Stimulated activated CD8-positive, alpha-beta memory T cell treated with anti-CD3 and anti-CD28 coated beads, Interleukin-12 subunit alpha, Interleukin-12 subunit beta, amount 100 ng/mL, for 24 hours (primary cell): ENCODE measurements around the gene SLC12A5.

ENCODE experiments used
- DNase-seq: peaks from one replicate; pipeline ENCODE4 v3.0.0-alpha.2; 2020; ENCODE audit errors: extremely low read depth

The SLC12A5 gene

GRCh38 chr20:46006022-46006705, 22.9 kb upstream of the SLC12A5 start:
- no peak for DNase-seq

- no peak for DNase-seq
Measured at GRCh38 chr20:46006964-46007363, 22.1 kb upstream of the SLC12A5 start.

DNA sequence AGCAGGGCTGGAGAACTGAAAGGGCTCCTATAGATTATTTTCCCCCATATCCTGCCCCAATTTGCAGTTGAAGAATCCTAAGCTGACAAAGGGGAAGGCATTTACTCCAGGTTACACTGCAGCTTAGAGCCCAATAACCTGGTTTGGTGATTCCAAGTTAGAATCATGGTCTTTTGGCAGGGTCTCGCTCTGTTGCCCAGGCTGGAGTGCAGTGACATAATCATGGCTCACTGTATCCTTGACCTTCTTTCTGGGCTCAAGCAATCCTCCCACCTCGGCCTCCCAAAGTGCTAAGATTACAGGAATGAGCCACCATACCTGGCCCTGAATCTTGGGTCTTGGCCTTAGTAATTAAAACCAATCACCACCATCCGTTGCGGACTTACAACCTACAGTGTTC, 21.3 kb upstream of the SLC12A5 start:
- DNase-seq, result no peak

GRCh38 chr20:46009816-46010215, 19.2 kb upstream of the SLC12A5 start:
- no peak for DNase-seq

DNA sequence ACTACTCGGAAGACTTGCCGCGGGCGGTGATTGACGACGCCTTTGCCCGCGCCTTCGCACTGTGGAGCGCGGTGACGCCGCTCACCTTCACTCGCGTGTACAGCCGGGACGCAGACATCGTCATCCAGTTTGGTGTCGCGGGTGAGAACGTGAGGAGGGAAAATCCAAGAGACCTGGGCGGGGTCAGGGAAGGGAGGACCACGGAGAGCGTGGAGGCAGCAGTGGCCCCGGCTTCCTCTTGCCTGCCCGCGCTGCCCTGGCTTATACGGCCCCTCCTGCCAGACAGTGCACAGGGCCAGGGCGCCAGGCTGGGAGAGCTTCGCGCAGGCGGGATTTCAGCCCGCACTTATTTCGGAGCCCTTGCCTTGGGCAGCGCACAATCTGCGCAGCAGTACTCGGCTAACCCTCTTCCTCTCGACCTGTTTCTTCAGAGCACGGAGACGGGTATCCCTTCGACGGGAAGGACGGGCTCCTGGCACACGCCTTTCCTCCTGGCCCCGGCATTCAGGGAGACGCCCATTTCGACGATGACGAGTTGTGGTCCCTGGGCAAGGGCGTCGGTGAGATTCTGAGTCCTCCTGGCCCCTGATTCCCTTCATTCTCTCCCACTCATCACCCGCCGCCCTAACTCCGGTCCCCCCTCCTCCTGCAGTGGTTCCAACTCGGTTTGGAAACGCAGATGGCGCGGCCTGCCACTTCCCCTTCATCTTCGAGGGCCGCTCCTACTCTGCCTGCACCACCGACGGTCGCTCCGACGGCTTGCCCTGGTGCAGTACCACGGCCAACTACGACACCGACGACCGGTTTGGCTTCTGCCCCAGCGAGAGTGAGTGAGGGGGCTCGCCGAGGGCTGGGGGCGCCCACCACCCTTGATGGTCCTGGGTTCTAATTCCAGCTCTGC, 18.3 kb upstream of the SLC12A5 start:
- no peak for DNase-seq

DNA sequence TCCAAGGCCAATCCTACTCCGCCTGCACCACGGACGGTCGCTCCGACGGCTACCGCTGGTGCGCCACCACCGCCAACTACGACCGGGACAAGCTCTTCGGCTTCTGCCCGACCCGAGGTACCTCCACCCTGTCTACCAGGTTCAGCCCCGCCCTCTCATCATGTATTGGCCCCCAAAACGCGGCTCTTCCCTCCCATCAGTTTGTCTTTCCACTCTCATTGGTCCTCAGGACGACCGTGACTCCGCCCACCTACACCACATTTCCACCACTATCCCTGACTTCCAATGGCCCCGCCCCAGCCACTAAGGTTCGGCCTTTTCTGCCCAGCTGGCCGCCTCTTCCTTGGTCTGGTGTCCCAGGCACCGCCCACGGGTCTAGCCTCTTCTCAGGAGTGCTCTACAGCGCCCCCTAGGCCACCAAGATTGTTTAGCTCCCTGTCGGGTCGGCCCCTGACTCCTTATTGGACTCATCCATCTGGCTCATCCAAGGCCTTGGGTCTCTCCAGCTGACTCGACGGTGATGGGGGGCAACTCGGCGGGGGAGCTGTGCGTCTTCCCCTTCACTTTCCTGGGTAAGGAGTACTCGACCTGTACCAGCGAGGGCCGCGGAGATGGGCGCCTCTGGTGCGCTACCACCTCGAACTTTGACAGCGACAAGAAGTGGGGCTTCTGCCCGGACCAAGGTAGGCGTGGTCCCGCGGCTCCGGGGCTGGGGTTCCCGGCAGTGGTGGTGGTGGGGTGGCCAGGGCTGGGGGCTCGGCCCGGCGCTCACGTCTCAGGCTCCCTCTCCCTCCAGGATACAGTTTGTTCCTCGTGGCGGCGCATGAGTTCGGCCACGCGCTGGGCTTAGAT, 17.2 kb upstream of the SLC12A5 start:
- no peak for DNase-seq

GRCh38 chr20:46012921-46013320, 16.1 kb upstream of the SLC12A5 start:
- no peak for DNase-seq

DNA sequence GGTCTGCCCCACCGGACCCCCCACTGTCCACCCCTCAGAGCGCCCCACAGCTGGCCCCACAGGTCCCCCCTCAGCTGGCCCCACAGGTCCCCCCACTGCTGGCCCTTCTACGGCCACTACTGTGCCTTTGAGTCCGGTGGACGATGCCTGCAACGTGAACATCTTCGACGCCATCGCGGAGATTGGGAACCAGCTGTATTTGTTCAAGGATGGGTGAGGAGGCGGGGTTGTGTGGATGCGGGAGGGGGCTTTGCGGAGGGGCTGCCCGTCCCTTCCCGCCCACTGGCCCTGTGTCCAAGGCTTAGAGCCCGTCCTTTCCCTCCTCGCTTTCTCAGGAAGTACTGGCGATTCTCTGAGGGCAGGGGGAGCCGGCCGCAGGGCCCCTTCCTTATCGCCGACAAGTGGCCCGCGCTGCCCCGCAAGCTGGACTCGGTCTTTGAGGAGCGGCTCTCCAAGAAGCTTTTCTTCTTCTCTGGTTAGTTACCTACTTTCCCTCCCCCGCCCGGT, 15.6 kb upstream of the SLC12A5 start:
- DNase-seq, result no peak

DNA sequence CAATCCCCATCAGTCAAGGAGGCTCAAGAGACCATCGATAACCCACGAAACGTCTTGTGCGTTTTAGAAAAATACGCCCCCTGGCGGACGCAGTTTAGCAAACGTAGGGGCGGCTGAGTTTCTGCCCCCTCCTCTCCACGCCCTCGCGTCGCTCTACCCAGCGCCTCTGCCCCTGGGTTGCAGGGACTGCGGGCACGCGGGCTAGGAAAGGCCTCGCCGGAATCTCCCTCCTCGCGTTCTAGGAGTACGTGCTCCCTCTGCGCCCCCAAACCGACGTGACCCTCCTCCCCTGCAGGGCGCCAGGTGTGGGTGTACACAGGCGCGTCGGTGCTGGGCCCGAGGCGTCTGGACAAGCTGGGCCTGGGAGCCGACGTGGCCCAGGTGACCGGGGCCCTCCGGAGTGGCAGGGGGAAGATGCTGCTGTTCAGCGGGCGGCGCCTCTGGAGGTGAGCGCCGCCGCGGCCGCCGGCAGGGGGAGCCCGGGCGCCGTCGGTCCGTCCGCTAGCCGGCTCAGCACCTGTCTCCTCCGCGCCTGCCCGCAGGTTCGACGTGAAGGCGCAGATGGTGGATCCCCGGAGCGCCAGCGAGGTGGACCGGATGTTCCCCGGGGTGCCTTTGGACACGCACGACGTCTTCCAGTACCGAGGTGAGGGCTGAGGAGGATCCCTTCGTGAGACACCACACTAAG, 15.0 kb upstream of the SLC12A5 start:
- no peak for DNase-seq

DNA sequence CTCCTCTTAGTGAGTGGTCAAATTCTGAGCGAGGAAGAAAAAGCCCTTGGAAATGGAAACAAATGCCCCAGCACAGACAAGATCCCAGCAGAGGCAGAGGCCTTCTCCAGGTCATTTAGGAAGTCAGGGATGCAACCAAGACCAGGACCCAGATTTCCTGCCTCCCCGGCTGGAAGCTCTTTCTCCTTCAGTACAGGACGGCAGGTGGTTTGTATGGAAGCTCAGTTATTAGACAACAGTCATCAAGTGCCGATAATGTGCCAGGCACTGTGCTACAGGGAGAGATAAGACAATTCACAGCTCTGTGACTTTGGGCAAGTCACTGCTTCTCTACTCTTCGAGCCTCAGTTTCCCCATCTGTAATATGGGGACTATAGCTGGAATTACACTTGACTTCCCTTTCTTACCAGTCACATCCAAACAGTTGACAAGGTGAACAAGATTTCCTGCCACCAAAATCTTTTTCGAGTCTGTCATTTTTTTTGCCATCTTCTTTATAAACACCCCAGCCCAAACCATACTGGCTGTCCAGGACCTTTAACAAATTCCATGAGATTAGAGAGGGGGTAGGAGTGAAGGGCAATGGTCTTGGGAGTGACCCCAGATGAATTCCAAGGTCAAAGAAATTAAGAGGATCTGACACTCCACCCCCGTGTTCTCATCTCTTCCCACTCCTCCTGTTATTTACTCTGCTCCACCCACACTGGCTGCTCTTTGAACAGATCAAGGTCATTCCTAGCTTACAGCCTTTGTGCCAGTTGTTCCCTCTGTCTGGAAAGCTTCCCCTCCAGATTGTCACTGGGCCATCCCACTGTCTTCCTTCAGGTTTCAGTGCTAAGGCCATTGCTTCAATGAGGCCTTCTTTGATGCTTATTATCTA, 14.3 kb upstream of the SLC12A5 start:
- DNase-seq, result no peak

GRCh38 chr20:46017272-46017671, 11.7 kb upstream of the SLC12A5 start:
- DNase-seq, result no peak

DNA sequence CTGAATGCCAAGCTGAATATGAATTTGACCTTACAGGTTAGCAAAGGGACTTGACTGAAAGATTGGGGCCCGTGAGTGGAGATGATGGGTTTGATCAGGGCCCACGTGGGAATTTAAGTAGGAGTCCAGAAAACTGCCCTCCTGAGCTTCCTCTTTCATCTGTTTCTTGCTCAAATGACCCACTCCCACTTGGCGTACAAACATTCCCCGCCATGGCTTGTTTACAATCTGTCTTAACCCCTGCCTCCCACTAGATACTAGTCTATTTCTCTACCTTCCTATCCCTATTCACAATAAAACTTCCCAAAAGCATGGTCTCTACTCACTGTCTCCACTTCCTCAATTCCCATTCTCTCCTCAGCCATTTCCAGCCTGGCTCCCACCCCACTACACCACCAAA, 10.9 kb upstream of the SLC12A5 start:
- no peak for DNase-seq

DNA sequence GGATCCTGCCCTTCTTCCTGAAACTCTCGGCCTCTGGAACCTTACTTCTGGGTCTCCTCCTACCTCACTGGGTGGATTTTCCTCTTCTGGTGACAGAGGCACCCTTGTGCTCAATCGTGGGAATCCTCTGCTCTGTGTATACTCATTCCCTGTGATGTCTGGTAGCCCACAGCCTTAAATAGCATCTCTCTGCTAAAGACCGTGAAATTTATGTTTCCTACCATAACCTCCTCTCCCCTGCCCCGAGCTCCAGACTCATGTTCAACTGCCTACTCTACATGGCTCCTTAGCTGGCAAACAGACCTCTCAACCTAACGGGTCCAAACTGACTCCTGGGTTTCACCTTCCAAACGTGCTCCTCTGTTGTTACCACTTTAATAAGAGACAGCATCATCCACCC, 10.4 kb upstream of the SLC12A5 start:
- DNase-seq, result no peak

- DNase-seq, result no peak
Measured at GRCh38 chr20:46020555-46020954, 8.5 kb upstream of the SLC12A5 start.

DNA sequence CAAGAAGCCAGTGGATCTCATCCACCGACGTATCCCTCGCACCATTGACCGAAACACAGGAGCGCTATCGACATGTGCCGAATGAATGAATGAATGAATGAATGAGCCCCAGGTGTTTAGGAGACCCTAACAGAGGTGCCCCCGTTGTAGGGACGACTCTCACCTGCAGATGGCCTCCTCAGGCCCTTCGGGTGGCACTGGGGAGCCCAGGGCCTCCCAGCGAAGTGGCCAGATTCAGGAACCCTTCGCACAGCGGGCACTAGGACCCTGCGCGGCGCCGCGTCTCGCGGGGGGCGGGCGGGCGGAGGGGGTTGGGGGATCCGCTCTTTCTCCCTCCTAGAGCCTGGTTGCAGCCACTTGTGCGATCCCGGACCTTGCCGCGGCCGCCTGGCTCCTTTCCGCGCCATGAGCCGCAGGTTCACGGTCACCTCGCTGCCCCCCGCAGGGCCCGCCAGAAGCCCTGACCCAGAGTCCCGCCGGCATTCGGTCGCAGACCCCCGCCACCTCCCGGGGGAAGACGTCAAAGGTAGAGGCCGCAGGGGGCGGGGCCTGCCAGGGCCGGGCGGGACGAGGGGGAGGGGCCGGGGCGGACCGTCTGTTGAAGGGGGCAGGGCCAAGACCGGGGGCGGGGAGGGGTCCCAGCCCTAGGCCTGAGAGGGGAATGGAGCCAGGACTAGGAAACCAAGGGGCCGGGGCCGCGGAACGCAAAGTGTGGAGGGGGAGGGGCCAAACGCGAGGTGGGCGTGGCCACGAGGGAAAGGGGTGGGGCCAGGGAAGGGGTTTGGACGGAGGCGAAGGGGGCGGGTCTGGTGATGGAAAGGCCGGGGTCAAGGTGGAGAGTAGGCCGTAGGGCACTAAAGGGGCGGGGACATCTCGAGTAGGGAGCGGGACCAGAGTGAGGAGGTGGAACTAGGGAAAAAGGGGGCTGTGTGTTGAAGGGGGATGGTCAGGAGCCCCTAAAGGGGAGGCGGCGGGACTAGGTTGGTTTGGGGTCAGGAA, 7.4 kb upstream of the SLC12A5 start:
- no peak for DNase-seq

- DNase-seq, result peak; percentile 59
Measured at GRCh38 chr20:46022411-46023147, 6.4 kb upstream of the SLC12A5 start.

DNA sequence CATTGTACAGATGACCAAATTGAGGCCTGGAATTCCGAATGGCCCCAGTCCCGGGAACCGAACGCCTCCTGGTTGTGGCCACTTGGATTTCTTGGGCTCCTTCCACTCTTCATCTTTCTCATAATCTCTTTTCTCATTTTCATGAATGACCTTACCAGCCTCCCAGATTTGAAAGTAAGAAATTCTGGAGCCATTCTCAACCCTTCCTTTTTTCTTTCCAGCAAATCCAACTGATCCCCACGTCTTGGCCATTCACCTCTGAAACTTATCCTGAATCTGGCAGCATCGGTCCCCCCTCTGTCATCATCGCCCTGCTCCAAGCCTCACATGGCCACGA, 5.9 kb upstream of the SLC12A5 start:
- DNase-seq, result no peak

- no peak for DNase-seq
Measured at GRCh38 chr20:46023999-46024398, 5.0 kb upstream of the SLC12A5 start.

DNA sequence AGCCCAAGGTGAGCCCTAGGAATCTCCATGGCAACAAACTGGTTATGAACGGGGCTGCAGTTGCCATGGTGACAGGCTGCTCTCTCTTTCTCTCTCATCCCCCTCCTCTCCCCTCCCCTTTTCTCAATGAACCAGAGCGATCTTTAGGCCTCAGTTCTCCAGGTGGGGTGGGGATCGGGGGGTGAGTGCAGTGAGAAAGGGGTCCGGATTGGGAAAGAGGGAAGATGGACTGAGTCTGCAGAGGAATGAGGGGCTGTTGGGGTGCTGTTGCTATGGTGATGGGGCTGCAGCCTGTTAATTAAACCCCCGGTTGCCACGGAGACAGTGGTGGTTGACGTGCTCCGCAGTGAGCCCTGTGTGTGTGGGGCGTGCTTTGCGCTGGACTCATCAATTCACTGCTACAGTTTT, 3.6 kb upstream of the SLC12A5 start:
- no peak for DNase-seq
